ENCODE measurements around the gene DUSP7. TPM values are rescaled to one million over a fixed set of nuclear protein-coding genes. Genes with fewer than 3 reads are reported as not detected.

DUSP7 gene
- total RNA-seq, 1 experiment from 2014 or later, result 9.9 TPM

GRCh38 chr3:52031896-52032295 lies 24.5 kb downstream of the DUSP7 start:
- no peak overlapping the region for H3K27ac Mint-ChIP-seq (ENCODE audit: unreplicated experiment)
- Histone ChIP-seq H3K4me1 (peaks cover 13% of the 10 kb centered on the region; the same call in 1 of the 2 replicates), H3K9me3 (no peaks in the 10 kb centered on the region), H3K27me3 (replicated peaks; ENCODE audit: control insufficient read depth, insufficient read depth, low read length) (no peaks in the 10 kb centered on the region), H3K36me3 (ENCODE audit: control insufficient read depth, insufficient read depth, low read length) (no peaks in the 10 kb centered on the region), H3K4me3 (ENCODE audit: low read depth, low read length) (no peak overlapping the region)
- CTCF ChIA-PET, result interaction anchor here (1.7 kb wide), 1 partner anchor 30 kb away, joined by 5 read pairs; no protein-coding TSS in a partner anchor
- H3K36me3 Mint-ChIP-seq (ENCODE audit: insufficient read depth, unreplicated experiment), result no peaks in the 10 kb centered on the region
- no TSS peak for BruUV-seq (replicated peaks)
- POLR2A ChIA-PET, result no interaction called here
- DNase-seq, result no peak
- no peak overlapping the region for H3K4me3 Mint-ChIP-seq (ENCODE audit: unreplicated experiment)
- intact Hi-C loops (cut with micrococcal nuclease; ENCODE audit: unreplicated experiment), result no loop called here
- no peak for TF ChIP-seq CTCF (IDR thresholded peaks at IDR 0.05; ENCODE audit: insufficient read depth in 1 of 2, low read depth in 1 of 2, low read length in 1 of 2, severe bottlenecking in 1 of 2, unreplicated experiment in 1 of 2)
- H3K27me3 Mint-ChIP-seq (ENCODE audit: insufficient read depth, unreplicated experiment), result no peaks in the 10 kb centered on the region
- H3K4me1 Mint-ChIP-seq (ENCODE audit: low read depth, unreplicated experiment), result no peaks in the 10 kb centered on the region
- H3K9me3 Mint-ChIP-seq (ENCODE audit: unreplicated experiment), result no peaks in the 10 kb centered on the region

GRCh38 chr3:52030714-52031310 lies 25.6 kb downstream of the DUSP7 start:
- no peak overlapping the region for H3K4me3 Mint-ChIP-seq (ENCODE audit: unreplicated experiment)
- no peak overlapping the region for H3K27ac Mint-ChIP-seq (ENCODE audit: unreplicated experiment)
- no peaks in the 10 kb centered on the region for H3K27me3 Mint-ChIP-seq (ENCODE audit: insufficient read depth, unreplicated experiment)
- no peak overlapping the region for H3K4me3 ChIP-seq (ENCODE audit: low read depth, low read length)
- no peaks in the 10 kb centered on the region for H3K36me3 Mint-ChIP-seq (ENCODE audit: insufficient read depth, unreplicated experiment)
- no peak for DNase-seq
- ChIA-PET POLR2A (interaction anchor here (0.6 kb wide), 1 partner anchor 25 kb away, joined by 3 read pairs; the partner anchor contains the start of gene DUSP7), CTCF (no interaction called here)
- no peaks in the 10 kb centered on the region for H3K9me3 ChIP-seq
- H3K4me1 ChIP-seq, result peaks cover 13% of the 10 kb centered on the region; the same call in 1 of the 2 replicates
- H3K9me3 Mint-ChIP-seq (ENCODE audit: unreplicated experiment), result no peaks in the 10 kb centered on the region
- H3K36me3 ChIP-seq (ENCODE audit: control insufficient read depth, insufficient read depth, low read length), result no peaks in the 10 kb centered on the region
- BruUV-seq (replicated peaks), result no TSS peak
- no peaks in the 10 kb centered on the region for H3K4me1 Mint-ChIP-seq (ENCODE audit: low read depth, unreplicated experiment)
- no peaks in the 10 kb centered on the region for H3K27me3 ChIP-seq (replicated peaks; ENCODE audit: control insufficient read depth, insufficient read depth, low read length)
- intact Hi-C loops (cut with micrococcal nuclease; ENCODE audit: unreplicated experiment), result no loop called here
- no peak for TF ChIP-seq CTCF (IDR thresholded peaks at IDR 0.05; ENCODE audit: insufficient read depth in 1 of 2, low read depth in 1 of 2, low read length in 1 of 2, severe bottlenecking in 1 of 2, unreplicated experiment in 1 of 2)

- intact Hi-C loops (cut with micrococcal nuclease; ENCODE audit: unreplicated experiment), result no loop called here
- TF ChIP-seq CTCF (IDR thresholded peaks at IDR 0.05; ENCODE audit: insufficient read depth in 1 of 2, low read depth in 1 of 2, low read length in 1 of 2, severe bottlenecking in 1 of 2, unreplicated experiment in 1 of 2), result no peak
- POLR2A ChIA-PET, result no interaction called here
Observed at GRCh38 chr3:52029535-52029934, 26.8 kb downstream of the DUSP7 start.

More at GRCh38 chr3:52029535-52029934, 26.8 kb downstream of the DUSP7 start:
- H3K36me3 Mint-ChIP-seq (ENCODE audit: insufficient read depth, unreplicated experiment), result no peaks in the 10 kb centered on the region
- no peak for DNase-seq
- BruUV-seq (replicated peaks), result no TSS peak
- no peaks in the 10 kb centered on the region for H3K4me1 Mint-ChIP-seq (ENCODE audit: low read depth, unreplicated experiment)
- H3K9me3 Mint-ChIP-seq (ENCODE audit: unreplicated experiment), result no peaks in the 10 kb centered on the region
- no peak overlapping the region for H3K4me3 Mint-ChIP-seq (ENCODE audit: unreplicated experiment)
- no peak overlapping the region for H3K27ac Mint-ChIP-seq (ENCODE audit: unreplicated experiment)
- H3K4me3 ChIP-seq (ENCODE audit: low read depth, low read length), result no peak overlapping the region
- H3K4me1 ChIP-seq, result peaks cover 12% of the 10 kb centered on the region; the same call in 1 of the 2 replicates
- H3K9me3 ChIP-seq, result no peaks in the 10 kb centered on the region
- H3K27me3 ChIP-seq (replicated peaks; ENCODE audit: control insufficient read depth, insufficient read depth, low read length), result no peaks in the 10 kb centered on the region
- H3K27me3 Mint-ChIP-seq (ENCODE audit: insufficient read depth, unreplicated experiment), result no peaks in the 10 kb centered on the region
- CTCF ChIA-PET, result no interaction called here
- H3K36me3 ChIP-seq (ENCODE audit: control insufficient read depth, insufficient read depth, low read length), result no peaks in the 10 kb centered on the region
